ENCODE measurements around the gene ABCB11. TPM values are rescaled to one million over a fixed set of nuclear protein-coding genes. Genes with fewer than 3 reads are reported as not detected.
A peak's percentile ranks its signal among the peaks of the same experiment; 100 is the strongest.

The ABCB11 gene
- total and polyA plus RNA-seq, 9 of the 15 experiments (the other 6 are each of a cell fraction or from before 2014, with no cell fraction given), result 0.04 to 0.51 (median 0.10) TPM; not detected in 1

DNA sequence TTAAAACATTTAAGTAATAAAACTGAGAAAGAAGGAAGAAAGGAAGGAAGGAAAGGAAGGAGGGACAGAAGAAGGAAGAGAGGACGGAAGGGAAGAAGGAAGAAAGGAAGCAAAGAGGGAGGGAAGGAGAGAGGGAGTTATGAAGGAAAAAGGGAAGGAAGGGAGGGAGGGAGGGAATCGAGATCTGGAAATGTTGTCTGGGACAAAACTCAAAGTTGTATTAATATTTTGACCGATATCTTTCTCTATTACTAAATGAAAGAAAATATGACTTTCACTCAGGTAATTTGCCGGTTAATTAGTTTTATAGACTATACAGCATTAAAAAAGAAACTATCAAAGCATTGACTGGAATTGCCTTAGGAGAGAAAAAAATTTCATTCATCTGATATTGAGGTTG lies 85.6 kb downstream of the ABCB11 start:
- 74% methylated on average over 4 of the region's 4 CpGs for WGBS (ENCODE audit: insufficient coverage, low coverage, missing lambda C conversion rate)
- TF ChIP-seq, protein P1, sequence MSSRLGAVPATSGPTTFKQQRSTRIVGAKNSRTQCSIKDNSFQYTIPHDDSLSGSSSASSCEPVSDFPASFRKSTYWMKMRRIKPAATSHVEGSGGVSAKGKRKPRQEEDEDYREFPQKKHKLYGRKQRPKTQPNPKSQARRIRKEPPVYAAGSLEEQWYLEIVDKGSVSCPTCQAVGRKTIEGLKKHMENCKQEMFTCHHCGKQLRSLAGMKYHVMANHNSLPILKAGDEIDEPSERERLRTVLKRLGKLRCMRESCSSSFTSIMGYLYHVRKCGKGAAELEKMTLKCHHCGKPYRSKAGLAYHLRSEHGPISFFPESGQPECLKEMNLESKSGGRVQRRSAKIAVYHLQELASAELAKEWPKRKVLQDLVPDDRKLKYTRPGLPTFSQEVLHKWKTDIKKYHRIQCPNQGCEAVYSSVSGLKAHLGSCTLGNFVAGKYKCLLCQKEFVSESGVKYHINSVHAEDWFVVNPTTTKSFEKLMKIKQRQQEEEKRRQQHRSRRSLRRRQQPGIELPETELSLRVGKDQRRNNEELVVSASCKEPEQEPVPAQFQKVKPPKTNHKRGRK (tag; IDR thresholded peaks at IDR 0.05), result peak; percentile 62
- TF ChIP-seq SMC3 (conservative IDR thresholded peaks at IDR 0.05; ENCODE audit: insufficient read depth, low read depth, low read length) (no peak), GABPB2 (CRISPR knock-in tag; conservative IDR thresholded peaks at IDR 0.05) (no peak), MTA3 (IDR thresholded peaks at IDR 0.05; ENCODE audit: borderline replicate concordance) (no peak)

More for the DNA sequence above, 85.6 kb downstream of the ABCB11 start:
- Histone ChIP-seq H4K20me1 (replicated peaks; ENCODE audit: control insufficient read depth, insufficient read depth, low read length) (no peaks in the 10 kb centered on the region), H3K9me1 (ENCODE audit: control insufficient read depth, insufficient read depth, low read length) (no peaks in the 10 kb centered on the region), H3K79me2 (ENCODE audit: control insufficient read depth, insufficient read depth, low read length) (no peaks in the 10 kb centered on the region), H3K4me3 (no peak overlapping the region), H3K4me2 (ENCODE audit: insufficient read depth, low read length) (no peak overlapping the region), H3K4me1 (replicated peaks in 1 of 2; ENCODE audit: control insufficient read depth in 2 of 2, insufficient read depth in 2 of 2, low read length in 2 of 2) (peaks cover 0 to 34% of the 10 kb centered on the region in 2 experiments; a peak in 3 of 5 replicates), H3K9me3 (replicated peaks; ENCODE audit: control insufficient read depth, insufficient read depth, low read depth, low read length) (peaks cover 5% of the 10 kb centered on the region), H2AFZ (ENCODE audit: low read depth, low read length) (peak overlapping the region; percentile 53), H3K27me3 (ENCODE audit: control insufficient read depth in 2 of 2, insufficient read depth in 2 of 2, low read length in 2 of 2) (no peaks in the 10 kb centered on the region), H3K27ac (ENCODE audit: extremely low read depth, low read depth, low read length) (no peak overlapping the region), H3K36me3 (ENCODE audit: control insufficient read depth, insufficient read depth, low read length) (no peaks in the 10 kb centered on the region), H3K9ac (ENCODE audit: insufficient read depth in 1 of 2, low read depth in 2 of 2, low read length in 2 of 2) (no peak overlapping the region)
- FAIRE-seq, result no peak
- CTCF ChIA-PET (ENCODE audit: low intra/inter-chr PET ratio), result no interaction called here
- intact Hi-C loops (cut with micrococcal nuclease) (loop anchor here (10.0 kb wide), 1 partner anchor 449 kb away; no protein-coding TSS in a partner anchor), in situ Hi-C loops (cut with MboI) (no loop called here)
- no peak for ATAC-seq
- BruUV-seq (replicated peaks), result no TSS peak
- POLR2A ChIA-PET, result interaction anchor here (1.6 kb wide), 1 partner anchor 9 kb away, joined by 6 read pairs; no protein-coding TSS in a partner anchor
- no peak for DNase-seq (ENCODE audit: extremely low read depth in 1 of 4, low spot score in 3 of 4)
